ENCODE results near the gene RPL13.
A peak's percentile ranks its signal among the peaks of the same experiment; 100 is the strongest.

RPL13 gene

GRCh38 chr16:89561142-89561883 lies 831 bp downstream of the RPL13 start:
- Histone ChIP-seq H3K27ac (peak overlapping the region; percentile 94), H3K4me3 (ENCODE audit: low read depth, low read length) (peak overlapping the region; percentile 63), H3K9me3 (ENCODE audit: severe bottlenecking) (no peaks in the 10 kb centered on the region), H3K36me3 (peaks cover 37% of the 10 kb centered on the region), H3K27me3 (ENCODE audit: insufficient read depth, low read depth, severe bottlenecking) (no peaks in the 10 kb centered on the region)
- no peak for TF ChIP-seq CTCF (IDR thresholded peaks at IDR 0.05; ENCODE audit: low read depth, low read length)
- DNase-seq: no peak

- Histone ChIP-seq H3K27ac (no peak overlapping the region), H3K27me3 (ENCODE audit: insufficient read depth, low read depth, severe bottlenecking) (no peaks in the 10 kb centered on the region), H3K4me3 (ENCODE audit: low read depth, low read length) (peak overlapping the region; percentile 63), H3K36me3 (peaks cover 37% of the 10 kb centered on the region), H3K9me3 (ENCODE audit: severe bottlenecking) (no peaks in the 10 kb centered on the region)
- TF ChIP-seq CTCF (IDR thresholded peaks at IDR 0.05; ENCODE audit: low read depth, low read length): no peak
- no peak for DNase-seq
These were observed 1.6 kb downstream of the RPL13 start for GRCh38 chr16:89561884-89562599.

- no peak for TF ChIP-seq CTCF (IDR thresholded peaks at IDR 0.05; ENCODE audit: low read depth, low read length)
- Histone ChIP-seq H3K4me3 (ENCODE audit: low read depth, low read length) (no peak overlapping the region), H3K27me3 (ENCODE audit: insufficient read depth, low read depth, severe bottlenecking) (no peaks in the 10 kb centered on the region), H3K36me3 (peaks cover 37% of the 10 kb centered on the region), H3K9me3 (ENCODE audit: severe bottlenecking) (no peaks in the 10 kb centered on the region), H3K27ac (no peak overlapping the region)
- DNase-seq: no peak
These were observed 2.5 kb downstream of the RPL13 start for GRCh38 chr16:89562939-89563338.

GRCh38 chr16:89563639-89564392 lies 3.3 kb downstream of the RPL13 start:
- Histone ChIP-seq H3K4me3 (ENCODE audit: low read depth, low read length) (no peak overlapping the region), H3K27ac (no peak overlapping the region), H3K36me3 (peaks cover 37% of the 10 kb centered on the region), H3K9me3 (ENCODE audit: severe bottlenecking) (no peaks in the 10 kb centered on the region), H3K27me3 (ENCODE audit: insufficient read depth, low read depth, severe bottlenecking) (no peaks in the 10 kb centered on the region)
- DNase-seq: no peak
- no peak for TF ChIP-seq CTCF (IDR thresholded peaks at IDR 0.05; ENCODE audit: low read depth, low read length)

GRCh38 chr16:89564476-89565255 lies 4.2 kb downstream of the RPL13 start:
- H3K36me3 ChIP-seq: peaks cover 37% of the 10 kb centered on the region
- no peaks in the 10 kb centered on the region for H3K27me3 ChIP-seq (ENCODE audit: insufficient read depth, low read depth, severe bottlenecking)
- no peaks in the 10 kb centered on the region for H3K9me3 ChIP-seq (ENCODE audit: severe bottlenecking)
- H3K27ac ChIP-seq: peak overlapping the region; percentile 29
- no peak for TF ChIP-seq CTCF (IDR thresholded peaks at IDR 0.05; ENCODE audit: low read depth, low read length)
- no peak for DNase-seq
- H3K4me3 ChIP-seq (ENCODE audit: low read depth, low read length): no peak overlapping the region
